IPS DF 4.7 (cell line): ENCODE data around the gene PAQR4.

Experiments used
- DNase-seq: peaks from one replicate; pipeline ENCODE4 v3.0.0-alpha.2; 2013; ENCODE audit warnings: low spot score; ENCODE audit errors: extremely low read depth

PAQR4 gene

GRCh38 chr16:3021449-3022207 is 52.5 kb downstream of the PAQR4 start:
- DNase-seq: no peak

DNA sequence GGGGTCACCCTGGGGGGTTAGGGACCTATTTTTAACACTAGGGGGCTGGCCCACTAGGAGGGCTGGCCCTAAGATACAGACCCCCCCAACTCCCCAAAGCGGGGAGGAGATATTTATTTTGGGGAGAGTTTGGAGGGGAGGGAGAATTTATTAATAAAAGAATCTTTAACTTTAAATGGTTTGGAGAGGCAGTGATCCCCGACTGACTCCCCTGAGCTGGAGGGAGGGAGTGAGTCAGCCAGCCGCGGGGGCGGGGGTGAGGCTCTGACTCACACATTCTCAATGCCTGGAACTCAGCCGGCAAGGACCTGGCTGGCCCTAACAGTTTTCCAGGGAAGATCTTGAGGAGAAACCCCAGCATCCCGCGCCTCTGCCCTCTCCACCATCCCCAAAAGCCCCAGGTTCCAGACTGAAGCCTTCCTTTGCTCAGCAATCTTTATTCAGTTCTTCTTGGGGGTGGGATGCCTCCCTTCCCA is 53.1 kb downstream of the PAQR4 start:
- DNase-seq: no peak

DNA sequence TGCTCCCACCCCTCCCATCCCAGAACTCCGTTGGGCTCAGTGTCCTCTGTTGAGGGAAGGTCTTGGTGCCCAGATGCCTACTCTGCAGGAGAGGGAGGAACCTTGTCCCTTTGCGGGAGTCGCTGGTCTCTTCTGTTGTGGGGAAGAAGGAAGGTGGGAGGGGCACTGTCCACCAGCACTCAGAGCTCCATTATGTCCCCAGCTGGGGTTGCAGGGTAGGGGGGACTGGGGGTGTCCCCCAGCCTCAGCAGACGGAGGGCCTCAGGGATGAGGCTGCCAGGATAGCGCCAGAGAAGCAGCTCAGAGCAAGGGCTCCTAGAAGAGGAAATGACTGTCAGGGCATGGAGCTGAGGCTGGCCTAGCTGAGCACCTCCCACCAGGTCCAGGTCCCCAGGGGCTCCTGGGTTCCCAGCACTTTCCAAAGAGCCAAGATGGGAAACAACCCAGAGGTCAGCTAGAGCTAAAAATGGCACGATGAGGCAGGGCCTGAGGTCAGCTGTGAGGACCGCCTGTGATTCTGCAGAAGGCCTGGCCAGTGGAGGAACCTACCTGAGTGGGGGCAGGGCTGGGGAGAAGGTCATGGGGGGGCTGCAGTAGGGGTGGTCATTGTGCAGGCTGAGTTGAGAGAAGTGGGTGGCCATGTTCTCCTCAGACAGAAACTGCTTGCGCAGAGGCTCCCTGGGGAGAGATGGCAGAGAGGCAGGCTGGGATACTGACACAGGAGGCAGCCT is 53.7 kb downstream of the PAQR4 start:
- no peak for DNase-seq
